ENCODE results near the gene LCN10.

LCN10 gene

GRCh38 chr9:136741883-136742571 is 713 bp downstream of the LCN10 start:
- H3K27me3 ChIP-seq (ENCODE audit: insufficient read depth, low read length, poor library complexity), result peaks cover 7% of the 10 kb centered on the region
- H3K4me1 ChIP-seq (ENCODE audit: insufficient read depth, low read length), result peaks cover 4% of the 10 kb centered on the region; the same call in 1 of the 2 replicates
- H3K9me3 ChIP-seq (ENCODE audit: insufficient read depth, low read length, severe bottlenecking), result no peaks in the 10 kb centered on the region
- no peak for DNase-seq
- H3K4me3 ChIP-seq (ENCODE audit: low read depth in 1 of 2, low read length in 2 of 2), result no peak overlapping the region
- no peak for ATAC-seq (ENCODE audit: insufficient read depth, low read depth)
- H3K36me3 ChIP-seq (ENCODE audit: insufficient read depth, low read length), result no peaks in the 10 kb centered on the region
- H3K27ac ChIP-seq (ENCODE audit: low read length), result no peak overlapping the region
- H4K20me1 ChIP-seq (ENCODE audit: insufficient read depth, low read length), result no peaks in the 10 kb centered on the region; the same call in 1 of the 2 replicates
- no peak overlapping the region for H3K9ac ChIP-seq (ENCODE audit: low read depth, low read length)
- no peak for TF ChIP-seq EZH2 (IDR thresholded peaks at IDR 0.05; ENCODE audit: borderline replicate concordance, low read depth, low read length, severe bottlenecking)
- no peak for TF ChIP-seq CTCF (IDR thresholded peaks at IDR 0.05; ENCODE audit: borderline replicate concordance, extremely low read depth, low read length, poor library complexity, severe bottlenecking)
- H3K79me2 ChIP-seq (ENCODE audit: insufficient read depth, low read length), result no peaks in the 10 kb centered on the region
- no peak overlapping the region for H2AFZ ChIP-seq (ENCODE audit: low read depth, low read length)
- no peak overlapping the region for H3K4me2 ChIP-seq (ENCODE audit: insufficient read depth, low read length)

- Histone ChIP-seq H3K4me1 (ENCODE audit: insufficient read depth, low read length) (peaks cover 4% of the 10 kb centered on the region; the same call in 1 of the 2 replicates), H3K9me3 (ENCODE audit: insufficient read depth, low read length, severe bottlenecking) (no peaks in the 10 kb centered on the region), H2AFZ (ENCODE audit: low read depth, low read length) (no peak overlapping the region), H3K4me3 (ENCODE audit: low read depth in 1 of 2, low read length in 2 of 2) (no peak overlapping the region), H3K9ac (ENCODE audit: low read depth, low read length) (no peak overlapping the region), H4K20me1 (ENCODE audit: insufficient read depth, low read length) (no peaks in the 10 kb centered on the region; the same call in 1 of the 2 replicates), H3K79me2 (ENCODE audit: insufficient read depth, low read length) (no peaks in the 10 kb centered on the region), H3K4me2 (ENCODE audit: insufficient read depth, low read length) (no peak overlapping the region), H3K27ac (ENCODE audit: low read length) (no peak overlapping the region), H3K27me3 (ENCODE audit: insufficient read depth, low read length, poor library complexity) (peaks cover 7% of the 10 kb centered on the region), H3K36me3 (ENCODE audit: insufficient read depth, low read length) (no peaks in the 10 kb centered on the region)
- ATAC-seq (ENCODE audit: insufficient read depth, low read depth) (no peak), DNase-seq (no peak)
- no peak for TF ChIP-seq CTCF (IDR thresholded peaks at IDR 0.05; ENCODE audit: borderline replicate concordance, extremely low read depth, low read length, poor library complexity, severe bottlenecking)
- no peak for TF ChIP-seq EZH2 (IDR thresholded peaks at IDR 0.05; ENCODE audit: borderline replicate concordance, low read depth, low read length, severe bottlenecking)
Measured at GRCh38 chr9:136740971-136741882, 1.5 kb downstream of the LCN10 start.

GRCh38 chr9:136740491-136740890 is 2.2 kb downstream of the LCN10 start:
- Histone ChIP-seq H2AFZ (ENCODE audit: low read depth, low read length) (no peak overlapping the region), H3K4me2 (ENCODE audit: insufficient read depth, low read length) (no peak overlapping the region), H3K79me2 (ENCODE audit: insufficient read depth, low read length) (no peaks in the 10 kb centered on the region), H3K9ac (ENCODE audit: low read depth, low read length) (no peak overlapping the region), H3K4me1 (ENCODE audit: insufficient read depth, low read length) (peaks cover 4% of the 10 kb centered on the region; the same call in 1 of the 2 replicates), H3K9me3 (ENCODE audit: insufficient read depth, low read length, severe bottlenecking) (no peaks in the 10 kb centered on the region), H4K20me1 (ENCODE audit: insufficient read depth, low read length) (no peaks in the 10 kb centered on the region; the same call in 1 of the 2 replicates), H3K4me3 (ENCODE audit: low read depth in 1 of 2, low read length in 2 of 2) (no peak overlapping the region), H3K36me3 (ENCODE audit: insufficient read depth, low read length) (no peaks in the 10 kb centered on the region), H3K27me3 (ENCODE audit: insufficient read depth, low read length, poor library complexity) (peaks cover 7% of the 10 kb centered on the region), H3K27ac (ENCODE audit: low read length) (no peak overlapping the region)
- TF ChIP-seq CTCF (IDR thresholded peaks at IDR 0.05; ENCODE audit: borderline replicate concordance, extremely low read depth, low read length, poor library complexity, severe bottlenecking) (no peak), EZH2 (IDR thresholded peaks at IDR 0.05; ENCODE audit: borderline replicate concordance, low read depth, low read length, severe bottlenecking) (no peak)
- no peak for DNase-seq
- ATAC-seq (ENCODE audit: insufficient read depth, low read depth), result no peak

All from DND-41 (cell line).